HCT116 (cell line): ENCODE data around the gene NDUFS8. TPM values are rescaled to one million over a fixed set of nuclear protein-coding genes. Genes with fewer than 3 reads are reported as not detected.

ENCODE experiments used
- ATAC-seq: fragments of 200-7000 bp; cut with Tn5 transposase; 2 replicates; pipeline ENCODE4 v1.9.1; 2020; ENCODE audit warnings: mild to moderate bottlenecking, moderate library complexity
- BruUV-seq: library from RNA; stranded (reverse); fragments of 400-500 nt; replicated peaks from 2 replicates; lab custom pipeline; 2021; lab: Mats Ljungman, UMichigan
- CTCF ChIA-PET: fragments of 300-600 bp; sonication (Branson Sonifier 250); formaldehyde crosslinking; loops from one replicate; lab custom pipeline; 2021; ENCODE audit warnings: antibody characterized with exemption; lab: Charles Lee
- POLR2A ChIA-PET: fragments of 300-600, 350-600 bp; sonication (Branson Sonifier 250); formaldehyde crosslinking; loops from one replicate; lab custom pipeline; 2021; ENCODE audit warnings: antibody characterized with exemption; lab: Charles Lee
- RAD21 ChIA-PET, 2 experiments: fragments of 300-600 bp; sonication (Branson Sonifier 250); formaldehyde crosslinking; loops; one replicate each; lab custom pipeline; 2023; ENCODE audit warnings: low total read pairs in 2 of 2; ENCODE audit not compliant: uncharacterized antibody in 2 of 2, unreplicated experiment in 2 of 2, low non-redundant PET in 1 of 2; lab: Charles Lee
- DNase-seq: peaks from one replicate; pipeline ENCODE4 v3.0.0-alpha.2; 2010; ENCODE audit warnings: low read depth, low spot score
- H2AFZ ChIP-seq: fragments of 200-600 bp; shearing (Covaris generic), sonication (generic); 2 replicates; pipeline ENCODE4 v1.6.1; 2017; ENCODE audit warnings: low read depth, mixed run types, mixed read lengths, antibody characterized with exemption, low read length; ENCODE audit not compliant: poor library complexity, severe bottlenecking
- H3K27ac ChIP-seq: 2 replicates; pipeline ENCODE4 v1.5.1; 2012; ENCODE audit warnings: low read depth, low read length
- H3K27me3 ChIP-seq: fragments of 200-600 bp; sonication (generic); 2 replicates; pipeline ENCODE4 v1.6.1; 2016; ENCODE audit warnings: mixed run types, low read length, mixed read lengths; ENCODE audit not compliant: insufficient read depth
- H3K36me3 ChIP-seq, 2 experiments: fragments of 200-500 bp in 1 of 2; fragments of 200-600 bp in 1 of 2; sonication (Bioruptor generic) in 1 of 2; sonication (generic) in 1 of 2; 2 replicates each; pipeline versions ENCODE4 v1.5.1 to v1.6.1; 2014 to 2016; ENCODE audit warnings: low read length in 2 of 2, inconsistent platforms in 1 of 2, mixed read lengths in 1 of 2, mixed run types in 1 of 2; ENCODE audit not compliant: insufficient read depth in 2 of 2, control insufficient read depth in 1 of 2
- H3K4me1 ChIP-seq, 2 experiments: fragments of 200-600 bp in 1 of 2; sonication (generic) in 1 of 2; 2 replicates each; pipeline versions ENCODE4 v1.5.1 to v1.6.1; 2012 to 2017; ENCODE audit warnings: low read length in 2 of 2, inconsistent platforms in 1 of 2, mild to moderate bottlenecking in 1 of 2, mixed read lengths in 1 of 2, mixed run types in 1 of 2, moderate library complexity in 1 of 2; ENCODE audit not compliant: insufficient read depth in 2 of 2, control insufficient read depth in 1 of 2
- H3K4me2 ChIP-seq: fragments of 200-600 bp; sonication (generic); 2 replicates; pipeline ENCODE4 v1.6.1; 2017; ENCODE audit warnings: mixed run types, low read length, mixed read lengths
- H3K4me3 ChIP-seq, 2 experiments: fragments of 200-600 bp in 1 of 2; sonication (generic) in 1 of 2; replicated peaks in 1 of 2; 2 replicates each; pipeline ENCODE4 v1.5.1; 2011 to 2016; ENCODE audit warnings: low read length in 2 of 2, control low read depth in 1 of 2, low read depth in 1 of 2, mild to moderate bottlenecking in 1 of 2, mixed read lengths in 1 of 2, mixed run types in 1 of 2
- H3K79me2 ChIP-seq: fragments of 200-600 bp; sonication (generic); 2 replicates; pipeline ENCODE4 v1.6.1; 2017; ENCODE audit warnings: mild to moderate bottlenecking, mixed run types, low read length, moderate library complexity, mixed read lengths; ENCODE audit not compliant: insufficient read depth
- H3K9ac ChIP-seq: fragments of 200-600 bp; sonication (generic); 2 replicates; pipeline ENCODE4 v1.6.1; 2016; ENCODE audit warnings: low read length, mixed read lengths
- H3K9me2 ChIP-seq: fragments of 200-600 bp; sonication (generic), shearing (Covaris generic); 2 replicates; pipeline ENCODE4 v1.6.1; 2017; ENCODE audit warnings: mixed run types, mild to moderate bottlenecking, moderate library complexity; ENCODE audit not compliant: insufficient read depth
- H3K9me3 ChIP-seq, 2 experiments: fragments of 200-500 bp in 1 of 2; fragments of 200-600 bp in 1 of 2; sonication (Bioruptor generic) in 1 of 2; sonication (generic) in 1 of 2; 2 replicates each; pipeline ENCODE4 v1.6.1; 2014 to 2017; ENCODE audit warnings: low read length in 2 of 2, mixed read lengths in 2 of 2, inconsistent platforms in 1 of 2, low read depth in 1 of 2, mild to moderate bottlenecking in 1 of 2, mixed run types in 1 of 2, moderate library complexity in 1 of 2; ENCODE audit not compliant: control insufficient read depth in 1 of 2, insufficient read depth in 1 of 2
- H4K20me1 ChIP-seq: fragments of 200-600 bp; sonication (generic), shearing (Covaris generic); 2 replicates; pipeline ENCODE4 v1.6.1; 2017; ENCODE audit warnings: mixed run types, mild to moderate bottlenecking, moderate library complexity; ENCODE audit not compliant: insufficient read depth
- CBX3 ChIP-seq: IDR thresholded peaks from 2 replicates; pipeline ENCODE4 v1.6.1; 2012; ENCODE audit warnings: low read depth
- EZH2phosphoT487 ChIP-seq: fragments of 200-600 bp; IDR thresholded peaks from 2 replicates; pipeline ENCODE4 v1.6.1; 2018; ENCODE audit warnings: antibody characterized with exemption, borderline replicate concordance
- FOSL1 ChIP-seq: IDR thresholded peaks from 2 replicates; pipeline ENCODE4 v1.6.1; 2012; ENCODE audit warnings: low read depth
- JUND ChIP-seq: IDR thresholded peaks from 2 replicates; pipeline ENCODE4 v1.6.1; 2012
- REST ChIP-seq: IDR thresholded peaks from 2 replicates; pipeline ENCODE4 v1.6.1; 2012; ENCODE audit warnings: low read depth
- SIN3A ChIP-seq: IDR thresholded peaks from 2 replicates; pipeline ENCODE4 v1.6.1; 2012; ENCODE audit warnings: low read depth
- SP1 ChIP-seq: IDR thresholded peaks from 2 replicates; pipeline ENCODE4 v1.6.1; 2012; ENCODE audit warnings: low read depth
- YY1 ChIP-seq: IDR thresholded peaks from 2 replicates; pipeline ENCODE4 v1.6.1; 2011; ENCODE audit warnings: low read length, low read depth, moderate library complexity, mild to moderate bottlenecking; ENCODE audit not compliant: insufficient replicate concordance; ENCODE audit errors: extremely low read depth
- ZBTB33 ChIP-seq: IDR thresholded peaks from 2 replicates; pipeline ENCODE4 v1.6.1; 2011; ENCODE audit warnings: mild to moderate bottlenecking, low read length, moderate library complexity; ENCODE audit not compliant: insufficient replicate concordance; ENCODE audit errors: extremely low read depth
- intact Hi-C: fragments of 100-400 bp; cut with micrococcal nuclease; formaldehyde crosslinking; loops from 2 replicates; pipeline ENCODE4 v1.10.0; 2022
- total RNA-seq: library from RNA; stranded (reverse); gene quantifications from one replicate; pipeline ENCODE4 v1.2.1, GENCODE V29; 2021; ENCODE audit not compliant: unreplicated experiment

Gene NDUFS8
- total RNA-seq, 1 experiment from 2014 or later, result 189 TPM

- RAD21 ChIA-PET, result no interaction called here
- BruUV-seq, result no TSS peak
- Histone ChIP-seq H3K9ac (no peak overlapping the region), H3K4me3 (no peak overlapping the region), H4K20me1 (no peaks in the 10 kb centered on the region), H3K79me2 (no peaks in the 10 kb centered on the region), H3K27me3 (no peaks in the 10 kb centered on the region), H3K36me3 (peaks cover 7 to 32% of the 10 kb centered on the region in 2 experiments; a peak in 3 of 4 replicates), H2AFZ (no peak overlapping the region), H3K27ac (no peak overlapping the region), H3K4me2 (no peak overlapping the region), H3K4me1 (no peaks in the 10 kb centered on the region), H3K9me3 (no peaks in the 10 kb centered on the region), H3K9me2 (no peaks in the 10 kb centered on the region)
- no peak for TF ChIP-seq JUND
- TF ChIP-seq CBX3, result no peak
- no peak for TF ChIP-seq SP1
- no peak for TF ChIP-seq ZBTB33
- TF ChIP-seq SIN3A, result no peak
- no peak for TF ChIP-seq EZH2phosphoT487
- TF ChIP-seq REST, result no peak
- no peak for TF ChIP-seq FOSL1
- no peak for TF ChIP-seq YY1
- POLR2A ChIA-PET, result no interaction called here
- CTCF ChIA-PET, result no interaction called here
- no peak for DNase-seq
- intact Hi-C loops, result no loop called here
- no peak for ATAC-seq
These were observed 27.3 kb downstream of the NDUFS8 start for GRCh38 chr11:68057807-68058206.
